Measurements from ENCODE around the gene MICAL3.
"Not testable (repeated sequence)": the region's sequence is repeated elsewhere in the genome, so short reads cannot be mapped to it uniquely, and the experiment has no call there.

Gene MICAL3

DNA sequence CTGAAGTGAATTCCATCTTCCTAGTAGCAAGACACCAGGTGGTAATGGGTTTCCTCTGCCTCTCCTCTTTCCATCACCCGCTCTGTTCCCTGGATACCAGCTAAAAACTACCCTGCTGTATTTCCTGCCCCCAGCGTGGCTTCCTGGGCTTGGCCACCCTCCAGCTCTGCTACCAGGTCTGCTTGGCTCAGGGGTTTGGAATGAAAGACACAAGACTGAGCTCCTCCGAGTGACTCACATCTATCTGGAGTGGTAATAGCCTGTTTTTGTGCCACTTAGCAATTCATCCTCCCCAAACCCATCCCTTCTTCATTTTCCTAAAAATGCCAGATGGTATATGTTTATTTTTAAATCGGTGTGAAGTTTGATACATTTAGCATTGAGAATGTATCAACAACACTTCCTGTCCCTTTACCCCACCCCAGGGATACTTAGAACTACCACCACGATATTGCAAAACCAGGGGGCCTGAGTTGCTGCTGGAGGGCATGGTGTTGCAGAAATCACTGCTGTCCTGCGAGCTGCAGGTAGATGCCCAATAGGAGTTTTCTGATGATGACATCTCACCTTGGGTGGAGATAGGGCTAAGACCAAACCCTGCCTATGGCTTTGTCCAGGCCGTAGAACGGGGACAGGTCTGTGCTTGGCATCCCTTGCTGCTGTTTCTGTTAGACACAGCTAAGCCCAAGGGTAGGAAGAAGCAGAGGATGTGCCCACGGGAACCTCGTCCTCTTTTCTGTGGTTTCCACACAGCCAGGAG, 7.5 kb upstream of the MICAL3 start:
- no peak for DNase-seq

DNA sequence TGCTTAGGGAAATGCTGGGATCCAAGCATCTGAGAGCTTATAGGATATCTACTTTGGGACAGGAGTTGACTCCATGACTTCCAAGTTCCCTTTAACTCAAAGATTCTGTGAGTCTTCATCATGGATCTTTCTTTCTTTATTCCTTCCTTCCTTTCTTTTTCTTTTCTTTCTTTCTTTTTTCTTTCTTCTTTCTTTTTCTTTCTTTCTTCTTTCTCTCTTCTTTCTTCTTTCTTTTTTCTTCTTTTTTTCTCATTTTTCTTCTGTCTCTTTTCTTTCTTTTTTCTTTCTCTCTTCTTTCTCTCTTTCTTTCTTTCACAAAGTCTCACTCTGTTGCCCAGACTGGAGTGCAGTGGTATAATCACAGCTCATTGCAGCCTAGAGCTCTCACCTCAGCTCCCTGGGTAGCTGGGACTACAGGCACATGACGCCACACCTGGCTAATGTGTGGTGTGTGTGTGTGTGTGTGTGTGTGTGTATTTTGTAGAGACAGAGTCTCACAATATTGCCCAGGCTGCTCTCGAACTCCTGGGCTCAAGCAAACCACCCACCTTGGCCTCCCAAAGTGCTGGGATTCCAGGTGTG, 5.4 kb upstream of the MICAL3 start:
- DNase-seq: no peak

DNA sequence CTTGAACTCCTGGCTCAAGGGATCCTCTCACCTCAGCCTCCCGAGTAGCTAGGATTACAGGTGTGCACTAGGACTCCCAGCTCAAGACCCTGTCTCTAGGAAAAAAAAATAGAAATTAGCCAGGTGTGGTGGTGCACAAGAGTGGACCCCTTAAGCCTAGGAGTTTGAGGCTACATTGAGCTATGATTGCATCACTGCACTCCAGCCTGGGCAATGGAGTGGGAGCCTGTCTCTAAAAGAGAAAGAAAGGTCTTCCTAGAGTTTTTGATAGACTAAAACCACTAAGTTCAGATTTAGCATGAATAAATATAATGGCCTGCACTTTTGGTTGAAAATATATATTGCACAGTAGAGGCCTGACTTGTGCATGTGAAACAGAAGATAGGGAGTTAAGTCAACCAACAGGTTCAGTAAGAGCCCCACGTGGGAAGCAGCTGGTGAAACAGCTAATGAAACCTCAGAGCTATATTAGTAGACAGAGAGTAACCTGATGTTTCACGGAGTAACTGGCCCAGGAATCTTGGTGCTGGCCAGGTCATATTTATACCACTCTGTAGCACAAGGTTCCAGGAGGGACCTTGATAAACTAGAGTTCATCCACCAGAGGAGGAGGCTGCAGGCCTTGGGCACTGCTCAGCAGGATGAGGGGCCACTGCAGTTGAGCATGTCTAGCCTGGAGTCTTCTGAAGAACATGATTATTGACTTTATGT, 4.6 kb upstream of the MICAL3 start:
- DNase-seq: no peak

DNA sequence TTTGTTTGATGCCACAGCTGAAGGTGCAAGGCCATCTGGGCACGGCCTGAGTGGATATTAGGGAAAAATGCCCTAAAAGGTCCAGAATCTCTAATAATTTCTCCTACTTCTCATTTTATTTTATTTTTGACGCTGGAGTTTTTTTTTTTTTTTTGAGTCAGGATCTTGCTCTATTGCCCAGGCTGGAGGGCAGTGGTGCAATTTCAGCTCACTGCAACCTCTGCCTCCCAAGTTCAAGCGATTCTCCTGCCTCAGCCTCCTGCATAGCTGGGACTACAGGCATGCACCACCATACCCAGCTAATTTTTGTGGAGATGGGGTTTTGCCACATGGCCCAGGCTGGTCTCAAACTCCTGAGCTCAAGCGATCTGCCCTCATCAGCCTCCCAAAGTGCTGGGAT, 1.5 kb upstream of the MICAL3 start:
- DNase-seq: not testable (repeated sequence)

DNA sequence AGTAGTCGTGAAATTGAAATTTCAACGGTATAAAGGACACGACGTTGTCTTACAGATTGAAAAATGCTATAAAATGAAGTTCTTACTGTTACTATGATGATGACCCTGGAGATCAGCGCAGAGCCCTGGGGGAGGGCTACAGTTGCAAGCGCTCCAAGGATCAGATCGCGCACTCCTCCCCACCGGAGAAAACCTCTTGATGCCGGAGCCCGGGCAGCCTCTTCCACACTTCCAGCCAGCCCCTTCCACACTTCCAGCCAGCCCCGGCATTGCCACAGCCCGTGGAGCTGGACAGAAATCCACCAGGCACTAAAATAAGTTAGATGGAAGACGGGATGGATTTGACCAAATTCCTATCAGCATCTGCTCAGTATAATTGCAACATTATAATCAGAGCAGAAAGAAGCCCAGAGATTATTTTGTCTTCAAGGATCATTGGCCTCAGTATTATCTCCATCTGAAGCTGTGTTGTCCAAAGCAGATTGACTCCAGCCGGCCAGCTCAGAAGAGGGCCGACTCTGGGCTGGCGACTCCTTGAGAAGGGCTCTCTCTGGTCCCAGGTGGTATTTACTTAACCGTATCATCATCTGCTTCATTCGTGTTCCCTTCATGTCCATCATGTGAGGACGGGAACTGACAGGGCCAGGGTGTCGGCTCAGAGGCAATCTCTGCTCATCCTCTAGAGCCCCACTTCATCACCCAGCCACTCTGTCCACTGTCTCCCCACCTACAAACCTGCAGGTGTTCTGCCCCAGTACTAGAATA, 777 bp upstream of the MICAL3 start:
- peak in 1 of 2 donors; percentile 32 for DNase-seq

DNA sequence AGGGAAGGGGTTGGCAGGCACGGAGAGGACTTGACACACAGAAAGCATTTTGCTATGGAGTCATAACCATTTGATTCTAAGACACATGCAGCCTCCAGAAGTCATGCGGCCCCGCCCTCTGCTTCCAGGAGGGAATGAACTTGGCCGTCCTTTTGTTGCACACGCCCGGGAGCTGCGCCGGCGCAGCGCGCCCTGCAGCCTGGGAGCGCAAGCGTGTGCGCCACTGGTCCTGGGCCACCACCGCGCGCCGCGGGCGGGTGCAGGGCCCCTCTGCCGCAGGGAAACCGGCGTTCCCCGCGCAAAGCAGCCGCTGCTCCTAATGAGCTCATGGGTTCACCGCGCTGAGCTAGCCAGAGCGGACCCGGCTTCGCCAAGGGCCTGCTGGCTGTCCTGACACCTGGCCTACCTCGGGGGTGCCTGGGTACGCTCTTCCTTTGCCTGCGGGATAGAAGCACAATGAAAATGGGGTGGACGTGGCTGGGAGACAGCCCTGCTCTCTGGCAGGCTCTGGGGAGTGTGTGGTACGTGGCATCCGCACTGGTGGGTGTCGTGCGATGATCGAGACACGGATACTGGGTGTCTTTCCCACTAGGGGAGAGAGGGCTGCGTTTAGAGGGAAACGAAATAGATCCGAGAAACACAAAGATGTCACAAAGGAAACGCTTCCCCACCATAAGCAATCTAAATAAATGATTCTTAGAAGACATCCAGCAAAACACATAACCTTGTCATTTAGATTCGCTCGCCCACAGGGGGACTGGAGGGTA, 669 bp downstream of the MICAL3 start:
- peak; percentile 52 to 70 for DNase-seq

DNA sequence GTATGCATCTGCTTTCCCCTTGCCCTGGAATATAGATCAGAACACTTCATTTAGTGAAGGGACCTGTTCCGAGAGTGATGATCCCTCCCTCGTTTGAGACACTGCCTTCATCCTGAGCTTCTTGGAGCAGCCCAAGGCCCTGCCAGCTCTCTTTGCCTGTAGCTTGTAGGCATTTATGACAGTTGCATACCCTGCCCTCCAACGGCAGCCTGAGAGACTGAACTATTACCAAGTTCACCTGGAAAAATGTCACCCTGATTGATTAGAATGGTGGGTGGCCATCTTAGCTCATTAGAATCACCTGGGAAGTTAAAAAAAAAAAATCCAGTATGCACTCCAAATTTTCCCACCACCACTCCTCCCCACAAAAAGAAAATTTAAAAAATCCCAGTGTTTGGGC, 1.5 kb downstream of the MICAL3 start:
- DNase-seq: no peak

DNA sequence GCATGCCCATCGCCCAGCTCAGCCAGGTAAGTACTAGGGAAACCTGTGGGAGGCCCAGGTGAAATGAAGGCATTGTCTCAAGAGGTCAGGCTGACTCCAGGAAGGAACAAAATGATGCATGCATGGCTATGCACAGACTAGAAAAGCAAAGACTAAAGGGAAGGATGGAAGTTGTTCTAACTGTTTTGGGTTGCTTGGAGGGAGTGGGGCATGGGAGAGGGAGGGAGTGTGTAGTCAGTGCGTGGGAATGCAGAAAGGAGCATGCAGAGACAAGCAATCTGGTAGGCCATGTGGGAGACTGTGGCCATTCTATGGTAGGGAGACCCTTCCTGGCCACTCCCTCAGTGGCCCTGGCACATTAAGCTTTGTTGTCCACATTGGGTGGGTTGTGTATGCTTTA, 2.9 kb downstream of the MICAL3 start:
- DNase-seq: no peak

DNA sequence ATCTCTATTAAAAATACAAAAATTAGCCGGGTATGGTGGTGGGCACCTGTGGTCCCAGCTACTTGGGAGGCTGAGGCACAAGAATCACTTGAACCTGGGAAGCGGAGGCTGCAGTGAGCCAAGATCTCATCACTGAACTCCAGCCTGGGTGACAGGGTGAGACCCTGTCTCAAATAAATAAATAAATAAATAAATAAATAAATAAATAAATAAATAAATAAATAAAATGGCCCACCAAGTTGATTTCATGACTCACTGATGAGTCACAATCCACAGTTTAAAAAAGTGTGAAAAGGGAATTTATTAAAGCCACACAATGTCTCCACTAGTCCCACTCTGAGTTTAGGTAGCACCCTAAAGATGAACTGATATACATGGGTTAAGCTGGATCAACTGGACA, 3.6 kb downstream of the MICAL3 start:
- not testable (repeated sequence) for DNase-seq

DNA sequence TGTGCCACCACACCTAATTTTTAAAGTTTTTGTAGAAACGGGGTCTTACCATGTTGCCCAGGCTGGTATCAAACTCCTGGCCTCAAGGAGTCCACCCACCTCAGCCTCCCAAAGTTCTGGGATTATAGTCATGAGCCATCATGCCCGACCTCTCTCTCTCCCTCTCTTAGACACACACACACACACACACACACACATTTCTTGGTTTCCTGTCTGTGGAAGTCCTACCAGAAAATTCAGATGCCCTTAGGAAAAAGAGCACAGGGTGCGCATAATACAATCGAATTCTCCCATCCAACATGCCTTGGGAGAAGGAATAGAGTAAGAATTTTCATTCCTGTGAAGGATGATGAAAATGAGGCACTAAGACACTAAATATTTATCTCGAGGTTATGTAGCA, 10.4 kb downstream of the MICAL3 start:
- no peak for DNase-seq

DNA sequence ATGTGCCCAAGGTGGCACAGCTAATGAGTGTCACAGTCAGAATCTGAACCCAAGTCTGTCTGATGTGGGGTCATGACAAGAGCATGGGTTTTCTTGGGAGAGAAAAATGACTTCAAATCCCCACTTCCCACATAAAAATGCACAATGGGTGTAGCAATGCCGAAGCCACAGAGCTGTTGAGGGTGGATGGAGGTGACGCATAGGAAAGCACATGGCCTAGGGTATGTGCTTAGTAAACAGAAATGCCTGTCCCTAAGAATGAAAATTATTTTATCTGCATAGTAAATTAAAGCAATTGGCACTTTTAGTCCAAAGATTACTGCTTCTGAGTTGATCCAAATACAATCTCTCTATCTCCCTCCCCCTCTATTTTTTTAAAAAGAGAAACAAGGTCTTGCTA, 10.9 kb downstream of the MICAL3 start:
- DNase-seq: no peak

DNA sequence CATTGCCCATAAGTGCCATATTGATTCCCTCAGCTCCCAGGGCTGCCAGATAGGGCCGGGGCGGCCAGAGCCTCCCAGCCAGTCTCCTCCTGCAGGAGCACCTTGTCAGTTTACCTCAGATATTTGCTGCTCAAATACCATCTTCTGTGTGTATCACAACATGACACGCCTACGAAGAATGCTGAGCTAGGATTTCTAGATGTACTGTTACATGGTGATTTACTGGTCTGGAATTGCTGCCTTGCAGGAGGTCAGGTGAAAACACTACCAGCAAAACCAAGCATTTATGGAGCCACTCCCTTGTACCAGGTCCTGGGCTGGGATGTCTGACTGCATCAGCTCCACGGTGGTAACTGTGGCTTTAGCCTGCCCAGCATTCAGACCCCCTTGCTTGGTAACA, 11.8 kb downstream of the MICAL3 start:
- no peak for DNase-seq

DNA sequence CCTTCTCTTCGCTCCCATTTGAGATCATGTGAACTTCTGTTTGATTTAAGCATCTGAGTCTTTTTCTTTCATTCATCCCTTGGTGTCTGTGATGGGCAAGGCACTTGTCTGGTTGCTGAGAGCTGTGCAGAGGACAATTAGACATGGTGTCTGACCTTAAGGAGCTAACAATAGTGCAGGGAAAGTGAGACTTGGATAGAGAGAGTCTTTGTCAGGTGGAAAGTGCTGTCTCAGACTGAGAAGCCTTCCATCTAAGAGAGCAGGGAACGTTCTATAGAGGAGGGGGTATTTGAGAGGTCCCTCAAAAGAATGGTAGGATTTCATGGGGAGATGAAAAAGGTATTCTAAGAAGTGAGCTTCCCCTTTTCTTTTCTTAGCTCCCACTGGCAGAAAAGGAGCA, 14.1 kb downstream of the MICAL3 start:
- no peak for DNase-seq

DNA sequence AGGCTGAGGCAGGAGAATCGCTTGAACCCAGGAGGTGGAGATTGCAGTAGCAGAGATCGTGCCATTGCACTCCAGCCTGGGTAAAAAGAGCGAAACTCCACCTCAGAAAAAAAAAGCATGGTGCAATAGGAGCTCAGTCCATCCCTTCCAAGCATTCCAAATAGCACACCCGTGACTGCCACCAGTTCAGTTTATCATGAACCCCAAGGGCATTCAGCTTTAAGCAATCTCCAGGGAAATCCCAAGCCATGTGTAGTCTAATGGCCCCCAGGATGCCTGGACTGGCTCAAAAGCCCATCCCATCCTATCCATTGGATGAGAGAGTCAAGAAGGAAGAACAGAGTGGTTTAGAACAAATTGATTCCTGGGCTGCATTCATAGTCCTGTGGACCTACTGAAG, 16.2 kb downstream of the MICAL3 start:
- no peak for DNase-seq

DNA sequence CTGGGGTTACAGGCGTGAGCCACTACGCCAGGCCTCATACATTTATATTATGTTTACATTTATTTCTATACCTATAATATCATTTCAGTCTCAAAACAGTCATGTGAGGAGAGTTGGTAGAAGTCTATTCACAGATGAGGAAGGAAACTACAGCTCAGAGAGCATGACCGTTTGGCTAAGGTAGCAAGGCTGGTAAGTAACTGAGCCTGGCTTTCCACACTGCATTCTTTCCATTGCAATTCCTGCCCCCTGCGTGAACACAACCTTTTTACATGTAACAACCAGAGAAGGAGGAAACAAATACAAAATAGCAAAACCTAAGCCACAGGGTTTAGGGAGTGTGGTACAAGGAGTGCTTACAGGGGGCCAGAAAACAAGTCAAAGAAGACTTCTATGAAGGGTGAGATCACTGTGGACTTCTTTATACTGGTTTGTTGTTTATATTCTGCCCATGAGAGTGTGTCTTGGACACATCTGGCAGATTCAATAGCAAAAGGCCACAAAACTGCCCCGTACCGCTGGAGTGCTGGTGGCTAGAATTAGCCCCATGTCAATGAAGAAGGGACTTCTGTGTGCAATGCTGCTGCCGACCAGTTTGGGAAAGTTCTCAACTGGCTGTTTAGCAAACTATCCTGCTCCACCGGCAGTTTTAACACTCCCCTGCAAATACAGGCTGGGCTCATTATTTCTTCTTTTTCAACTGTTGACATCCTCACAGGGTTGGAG, 19.0 kb downstream of the MICAL3 start:
- peak in 1 of 2 donors; percentile 22 for DNase-seq

DNA sequence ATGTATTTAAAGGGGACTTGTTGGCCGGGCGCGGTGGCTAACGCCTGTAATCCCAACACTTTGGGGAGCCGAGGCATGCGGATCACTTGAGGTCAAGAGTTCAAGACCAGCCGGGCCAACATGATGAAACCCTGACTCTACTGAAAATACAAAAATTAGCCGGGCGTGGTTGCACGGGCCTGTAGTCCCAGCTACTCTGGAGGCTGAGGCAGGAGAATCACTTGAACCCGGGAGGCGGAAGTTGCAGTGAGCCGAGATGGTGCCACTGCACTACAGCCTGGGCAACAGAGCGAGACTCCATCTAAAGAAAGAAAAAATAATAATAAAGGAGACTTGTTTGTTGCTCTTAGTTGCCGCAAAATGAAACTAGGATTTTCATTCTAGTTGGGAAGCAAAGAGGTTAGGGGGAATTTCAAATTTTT, 22.5 kb downstream of the MICAL3 start:
- DNase-seq: not testable (repeated sequence)

DNA sequence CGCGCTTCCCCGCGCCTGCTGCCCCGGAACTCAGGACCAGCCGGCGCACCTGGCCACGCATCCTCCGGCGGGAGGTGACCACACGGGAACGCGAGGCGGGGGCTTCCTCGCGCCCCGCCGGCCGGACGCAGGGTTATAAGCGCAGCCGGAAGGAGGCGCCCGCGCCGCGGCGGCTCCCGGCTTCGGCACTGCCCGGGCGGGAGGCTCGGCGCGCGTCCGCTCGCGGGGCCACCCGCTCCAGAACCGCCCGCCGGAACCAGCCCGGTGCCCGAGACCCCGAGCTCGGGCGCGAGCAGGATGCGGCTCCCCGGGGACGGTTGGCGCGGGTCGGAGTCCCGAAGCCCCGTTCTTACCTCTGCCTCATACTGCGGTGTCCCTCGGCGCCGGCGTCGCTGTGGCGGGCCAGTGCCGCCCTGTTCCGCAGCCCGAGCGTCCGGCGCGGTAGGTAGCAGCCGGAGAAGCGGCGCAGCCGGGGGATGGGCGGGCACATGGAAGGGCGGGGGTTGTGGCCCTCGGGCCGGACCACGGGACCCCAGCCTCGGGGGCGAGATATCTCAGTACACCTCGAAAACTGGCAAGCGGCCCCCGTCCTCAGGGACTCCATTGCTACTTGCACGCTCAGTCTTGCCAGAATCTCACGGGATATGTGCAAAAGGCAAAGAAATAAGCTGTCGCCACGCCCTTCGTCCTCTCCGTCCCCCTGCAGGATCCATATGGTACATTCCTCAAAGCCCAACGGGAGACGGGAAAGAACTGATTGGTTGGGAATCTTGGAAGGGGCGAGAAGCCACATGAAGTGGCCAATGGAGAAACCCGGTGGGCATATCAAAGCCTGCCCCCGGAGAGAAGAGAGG, 23.1 kb downstream of the MICAL3 start:
- DNase-seq: peak; percentile 91 to 96

DNA sequence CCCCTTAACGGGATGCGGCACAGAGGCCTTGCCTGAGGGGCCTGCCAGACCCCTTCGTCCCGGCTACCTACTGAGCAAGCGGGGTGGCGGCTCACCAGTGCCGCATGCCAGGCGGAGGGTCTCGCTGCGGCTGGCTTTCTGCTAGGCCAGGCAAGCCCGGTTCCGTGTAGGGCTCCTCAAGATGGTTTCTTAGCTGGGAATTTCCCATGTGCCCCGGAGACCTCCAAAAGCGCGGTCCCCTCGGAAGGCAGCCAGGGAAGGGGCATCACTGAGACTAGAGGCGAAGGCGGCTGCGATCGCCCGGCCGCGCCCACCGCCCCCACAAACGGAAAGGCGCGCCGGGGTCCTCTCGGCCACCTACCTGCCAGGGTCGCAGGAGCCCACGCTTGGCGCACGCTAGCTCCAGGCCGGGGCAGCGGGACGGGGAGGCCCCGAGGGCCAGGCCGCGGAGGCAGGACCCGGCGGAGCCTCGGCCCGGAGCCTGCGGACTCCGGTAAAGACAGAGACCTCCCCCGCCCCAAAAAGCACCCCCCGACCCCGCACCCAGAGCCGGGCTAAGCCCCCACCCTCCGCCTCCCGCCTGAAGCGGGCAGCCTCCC, 23.8 kb downstream of the MICAL3 start:
- DNase-seq: no peak

DNA sequence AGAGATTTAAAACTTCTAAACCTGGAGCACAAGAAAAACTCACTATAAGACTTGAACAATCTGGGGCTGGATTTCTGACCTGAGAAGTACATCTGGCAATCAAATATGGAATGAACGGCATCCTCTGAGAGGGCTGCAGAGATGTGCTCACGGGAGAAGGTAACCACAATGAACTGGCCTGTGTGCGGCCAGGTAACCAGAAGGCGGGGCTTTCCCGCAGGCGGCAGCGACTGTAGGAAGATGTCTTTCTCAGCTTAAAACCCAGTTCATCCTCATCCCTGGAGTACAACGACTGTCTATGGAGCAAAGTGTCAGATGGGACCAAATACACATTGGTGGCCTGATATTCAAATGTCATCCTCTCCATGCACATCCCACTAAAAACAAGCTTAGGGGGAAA, 24.5 kb downstream of the MICAL3 start:
- DNase-seq: no peak

DNA sequence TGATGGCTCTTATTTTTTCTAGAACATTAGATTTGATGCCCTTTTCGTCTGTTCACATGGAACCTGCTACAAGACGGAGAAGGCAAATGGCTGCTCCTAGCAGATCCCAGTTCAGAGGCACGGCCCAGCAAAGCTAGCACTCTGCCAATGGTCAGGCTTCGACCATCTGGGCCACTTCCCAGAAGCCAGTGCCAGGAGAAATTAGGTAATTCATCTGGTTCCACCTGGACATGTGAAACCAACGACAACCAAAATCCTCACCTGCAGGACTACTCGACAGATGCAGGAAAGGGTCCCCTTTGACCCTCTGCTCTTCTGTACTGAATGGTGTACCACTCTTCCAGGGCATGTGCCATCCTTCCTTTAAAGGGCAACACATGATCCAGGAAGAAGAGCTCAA, 25.4 kb downstream of the MICAL3 start:
- DNase-seq: no peak
